ENCODE results near the gene HAPLN2.

DNA sequence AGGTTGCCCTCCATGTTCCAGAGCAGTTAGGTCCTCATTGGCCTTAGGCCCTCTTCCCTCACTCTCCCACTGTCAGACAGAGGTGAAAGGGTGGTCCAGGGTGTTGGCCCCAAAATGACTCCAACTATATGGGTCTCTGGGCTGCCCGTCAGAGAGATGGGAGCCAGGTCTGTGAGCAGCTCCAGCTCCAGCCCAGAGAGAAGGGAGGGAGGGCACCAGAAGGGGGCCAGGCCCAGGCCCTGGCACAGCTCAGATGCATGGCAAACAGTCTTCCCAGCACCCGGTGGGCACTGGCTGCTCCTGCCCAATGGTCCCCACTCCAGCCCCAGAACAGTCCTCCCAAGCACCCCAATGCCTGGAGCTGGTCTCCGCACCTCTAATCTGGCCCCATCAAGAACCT is 24.9 kb downstream of the HAPLN2 start:
- TF ChIP-seq, protein P1, sequence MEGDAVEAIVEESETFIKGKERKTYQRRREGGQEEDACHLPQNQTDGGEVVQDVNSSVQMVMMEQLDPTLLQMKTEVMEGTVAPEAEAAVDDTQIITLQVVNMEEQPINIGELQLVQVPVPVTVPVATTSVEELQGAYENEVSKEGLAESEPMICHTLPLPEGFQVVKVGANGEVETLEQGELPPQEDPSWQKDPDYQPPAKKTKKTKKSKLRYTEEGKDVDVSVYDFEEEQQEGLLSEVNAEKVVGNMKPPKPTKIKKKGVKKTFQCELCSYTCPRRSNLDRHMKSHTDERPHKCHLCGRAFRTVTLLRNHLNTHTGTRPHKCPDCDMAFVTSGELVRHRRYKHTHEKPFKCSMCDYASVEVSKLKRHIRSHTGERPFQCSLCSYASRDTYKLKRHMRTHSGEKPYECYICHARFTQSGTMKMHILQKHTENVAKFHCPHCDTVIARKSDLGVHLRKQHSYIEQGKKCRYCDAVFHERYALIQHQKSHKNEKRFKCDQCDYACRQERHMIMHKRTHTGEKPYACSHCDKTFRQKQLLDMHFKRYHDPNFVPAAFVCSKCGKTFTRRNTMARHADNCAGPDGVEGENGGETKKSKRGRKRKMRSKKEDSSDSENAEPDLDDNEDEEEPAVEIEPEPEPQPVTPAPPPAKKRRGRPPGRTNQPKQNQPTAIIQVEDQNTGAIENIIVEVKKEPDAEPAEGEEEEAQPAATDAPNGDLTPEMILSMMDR (IDR thresholded peaks at IDR 0.05): no peak
- TF ChIP-seq POLR2A (IDR thresholded peaks at IDR 0.05): no peak

Data from esophagus squamous epithelium (tissue), 4 donors.